GM18858 (cell line): ENCODE data around the gene TBC1D20.
"Not testable (repeated sequence)": the region's sequence is repeated elsewhere in the genome, so short reads cannot be mapped to it uniquely, and the experiment has no call there.

Experiments
- ATAC-seq: cut with Tn5 transposase; IDR thresholded peaks from one replicate; pipeline ENCODE4 v1.9.1; 2021; ENCODE audit not compliant: unreplicated experiment

The TBC1D20 gene

GRCh38 chr20:402898-403581 lies 59.3 kb downstream of the TBC1D20 start:
- ATAC-seq: no peak

GRCh38 chr20:402496-402885 lies 59.8 kb downstream of the TBC1D20 start:
- no peak for ATAC-seq

GRCh38 chr20:401682-402495 lies 60.4 kb downstream of the TBC1D20 start:
- no peak for ATAC-seq

- ATAC-seq: no peak
These were observed 61.7 kb downstream of the TBC1D20 start for GRCh38 chr20:400454-401275.

GRCh38 chr20:400128-400453 lies 62.2 kb downstream of the TBC1D20 start:
- no peak for ATAC-seq

- ATAC-seq: no peak
These were observed 63.1 kb downstream of the TBC1D20 start for GRCh38 chr20:399182-399707.

GRCh38 chr20:397432-398237 lies 64.7 kb downstream of the TBC1D20 start:
- no peak for ATAC-seq

- ATAC-seq: no peak
These were observed 65.5 kb downstream of the TBC1D20 start for GRCh38 chr20:396619-397431.

GRCh38 chr20:396252-396618 lies 66.1 kb downstream of the TBC1D20 start:
- no peak for ATAC-seq

GRCh38 chr20:393296-393695 lies 69.0 kb downstream of the TBC1D20 start:
- ATAC-seq: not testable (repeated sequence)

GRCh38 chr20:391041-391711 lies 71.2 kb downstream of the TBC1D20 start:
- no peak for ATAC-seq

GRCh38 chr20:389220-389619 lies 73.1 kb downstream of the TBC1D20 start:
- no peak for ATAC-seq

GRCh38 chr20:388034-388994 lies 74.0 kb downstream of the TBC1D20 start:
- ATAC-seq: no peak

- ATAC-seq: no peak
These were observed 74.8 kb downstream of the TBC1D20 start for GRCh38 chr20:387520-387919.

- not testable (repeated sequence) for ATAC-seq
These were observed 75.7 kb downstream of the TBC1D20 start for GRCh38 chr20:386634-387033.
